ENCODE results near the gene WHRN.

- TF ChIP-seq KLF6 (CRISPR knock-in tag; IDR thresholded peaks at IDR 0.05), result no peak
- TF ChIP-seq CTCF (CRISPR knock-in tag; IDR thresholded peaks at IDR 0.05), result no peak
- no peak for TF ChIP-seq MAZ (IDR thresholded peaks at IDR 0.05; ENCODE audit: borderline replicate concordance, low read depth, low read length)
- TF ChIP-seq MAZ (CRISPR knock-in tag; IDR thresholded peaks at IDR 0.05; ENCODE audit: low read depth), result no peak
- no peak for TF ChIP-seq CEBPB (IDR thresholded peaks at IDR 0.05; ENCODE audit: borderline replicate concordance, low read depth, low read length)
- no peak for TF ChIP-seq TFDP1 (CRISPR knock-in tag; IDR thresholded peaks at IDR 0.05; ENCODE audit: borderline replicate concordance)
- no peak for TF ChIP-seq RELA (CRISPR knock-in tag; IDR thresholded peaks at IDR 0.05)
- no peak for TF ChIP-seq ZUFSP (CRISPR knock-in tag; IDR thresholded peaks at IDR 0.05; ENCODE audit: borderline replicate concordance)
Observed at GRCh38 chr9:114460513-114461199, 44.6 kb downstream of the WHRN start.

Data from HepG2 (cell line).